Upper lobe of right lung (tissue), 1 donor: Measurements from ENCODE around the gene MCC. TPM values are rescaled to one million over a fixed set of nuclear protein-coding genes. Genes with fewer than 3 reads are reported as not detected.

Source experiments
- ATAC-seq: fragments of 200-7000 bp; cut with Tn5 transposase; one replicate; pipeline ENCODE4 v1.9.1; 2020; ENCODE audit warnings: mild to moderate bottlenecking, moderate library complexity
- DNase-seq: peaks from one replicate; pipeline ENCODE4 v3.0.0-alpha.2; 2020
- H3K27ac ChIP-seq: fragments of 200-600 bp; one replicate; pipeline ENCODE4 v1.8.0; 2022
- H3K27me3 ChIP-seq: fragments of 200-600 bp; one replicate; pipeline ENCODE4 v1.8.0; 2022; ENCODE audit warnings: mild to moderate bottlenecking
- H3K36me3 ChIP-seq: fragments of 200-600 bp; one replicate; pipeline ENCODE4 v1.8.0; 2022
- H3K4me1 ChIP-seq: fragments of 200-600 bp; one replicate; pipeline ENCODE4 v1.8.0; 2022
- H3K4me3 ChIP-seq: fragments of 200-600 bp; one replicate; pipeline ENCODE4 v1.8.0; 2022; ENCODE audit warnings: mild to moderate bottlenecking
- H3K9me3 ChIP-seq: fragments of 200-600 bp; one replicate; pipeline ENCODE4 v1.8.0; 2022
- intact Hi-C: fragments of 100-400 bp; cut with DNase I; formaldehyde crosslinking; loops from one replicate; pipeline ENCODE4 v1.11.0; 2022
- total RNA-seq: library from RNA; stranded (reverse); fragmentation: NEBNext Ultra II Directional; extraction: Animal tissue kit (Norgen Biotek cat#: 25700); gene quantifications from one replicate; pipeline ENCODE4 v1.2.1, GENCODE V29; 2021
- TF ChIP-seq, protein P1 (sequence below): fragments of 200-600 bp; IDR thresholded peaks from one replicate; pipeline ENCODE4 v1.8.0; 2022; ENCODE audit warnings: antibody characterized with exemption
- donor health status: DM: no; HTN: yes; CAD: no; lungs with severe emphysema.

Gene MCC
- total RNA-seq, 1 donor from 2014 or later: 18.6 TPM

DNA sequence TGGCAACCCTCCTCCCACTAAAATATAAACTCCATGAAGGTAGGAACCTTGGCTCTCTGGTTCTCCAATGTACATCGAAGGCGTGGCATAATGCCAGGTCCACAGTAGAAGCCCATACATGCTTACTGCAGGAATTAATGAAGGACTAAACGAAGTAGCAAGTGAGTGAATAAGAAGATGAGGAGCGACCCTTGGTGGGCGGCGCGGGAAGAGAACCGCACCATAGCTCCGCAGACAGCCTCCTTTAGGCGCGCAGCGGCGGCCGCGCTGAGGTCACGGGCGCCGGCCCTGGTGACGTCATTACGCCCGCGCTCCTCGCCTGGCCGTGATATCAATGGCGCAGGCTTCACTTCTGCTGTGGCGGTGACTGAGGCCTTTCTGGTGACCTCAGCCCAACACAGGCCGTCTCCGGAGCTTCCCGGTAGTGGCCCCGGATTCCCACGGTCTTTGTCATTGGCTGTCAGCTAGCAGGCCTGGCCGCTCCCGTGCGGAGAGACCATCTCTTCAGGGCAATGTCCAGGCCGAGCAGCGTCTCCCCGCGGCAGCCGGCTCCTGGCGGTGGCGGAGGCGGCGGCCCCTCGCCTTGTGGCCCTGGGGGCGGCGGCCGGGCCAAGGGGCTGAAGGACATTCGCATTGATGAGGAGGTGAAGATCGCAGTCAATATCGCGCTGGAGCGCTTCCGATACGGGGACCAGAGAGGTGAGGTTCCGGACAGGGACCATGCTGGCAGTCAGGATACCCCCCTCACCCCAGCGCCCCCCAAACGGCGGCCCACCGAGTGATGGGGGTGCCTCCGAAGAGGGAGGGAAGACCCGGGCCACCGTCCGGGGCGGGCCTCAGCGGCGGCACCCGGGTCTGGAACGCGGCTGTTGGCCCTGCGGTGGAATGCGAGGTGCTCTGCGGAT, 25.4 kb upstream of the MCC start, which contains the start of gene YTHDC2:
Gene YTHDC2, plus strand, starts transcription at position 311 of the 905 bp plus-strand sequence. Its CDS starts 202 bp downstream, at position 513.
- Histone ChIP-seq H3K27me3 (peaks cover 7% of the 10 kb centered on the region), H3K4me3 (peak within 1 kb of the TSS; percentile 97), H3K4me1 (peaks cover 5% of the 10 kb centered on the region), H3K9me3 (no peaks in the 10 kb centered on the region), H3K36me3 (peaks cover 8% of the 10 kb centered on the region), H3K27ac (peak within 1 kb of the TSS; percentile 96)
- DNase-seq (peak; percentile 95), ATAC-seq (peak; percentile 99)
- TF ChIP-seq, protein P1, sequence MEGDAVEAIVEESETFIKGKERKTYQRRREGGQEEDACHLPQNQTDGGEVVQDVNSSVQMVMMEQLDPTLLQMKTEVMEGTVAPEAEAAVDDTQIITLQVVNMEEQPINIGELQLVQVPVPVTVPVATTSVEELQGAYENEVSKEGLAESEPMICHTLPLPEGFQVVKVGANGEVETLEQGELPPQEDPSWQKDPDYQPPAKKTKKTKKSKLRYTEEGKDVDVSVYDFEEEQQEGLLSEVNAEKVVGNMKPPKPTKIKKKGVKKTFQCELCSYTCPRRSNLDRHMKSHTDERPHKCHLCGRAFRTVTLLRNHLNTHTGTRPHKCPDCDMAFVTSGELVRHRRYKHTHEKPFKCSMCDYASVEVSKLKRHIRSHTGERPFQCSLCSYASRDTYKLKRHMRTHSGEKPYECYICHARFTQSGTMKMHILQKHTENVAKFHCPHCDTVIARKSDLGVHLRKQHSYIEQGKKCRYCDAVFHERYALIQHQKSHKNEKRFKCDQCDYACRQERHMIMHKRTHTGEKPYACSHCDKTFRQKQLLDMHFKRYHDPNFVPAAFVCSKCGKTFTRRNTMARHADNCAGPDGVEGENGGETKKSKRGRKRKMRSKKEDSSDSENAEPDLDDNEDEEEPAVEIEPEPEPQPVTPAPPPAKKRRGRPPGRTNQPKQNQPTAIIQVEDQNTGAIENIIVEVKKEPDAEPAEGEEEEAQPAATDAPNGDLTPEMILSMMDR: peak; percentile 37
- intact Hi-C loops: no loop called here

DNA sequence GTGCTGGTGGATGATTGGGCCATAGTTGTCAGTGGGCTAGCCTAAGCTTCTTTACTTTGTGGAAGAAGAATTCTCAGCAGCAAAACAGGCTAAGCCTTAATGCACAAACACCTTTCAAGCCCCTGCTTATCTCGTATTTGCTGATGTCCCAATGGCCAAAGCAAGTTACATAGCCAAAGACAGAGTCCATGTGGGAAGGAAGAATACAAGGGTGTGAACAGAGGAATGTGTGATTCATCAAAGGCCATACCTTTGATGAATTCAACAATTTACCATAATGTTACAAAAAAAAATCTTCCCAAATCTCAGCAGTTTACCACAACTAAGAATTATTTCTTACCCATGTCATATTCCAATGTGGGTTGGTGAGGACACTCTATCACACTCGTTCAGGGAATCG, 24.1 kb upstream of the MCC start:
- Histone ChIP-seq H3K27me3 (peaks cover 7% of the 10 kb centered on the region), H3K4me3 (no peak overlapping the region), H3K9me3 (no peaks in the 10 kb centered on the region), H3K36me3 (peaks cover 8% of the 10 kb centered on the region), H3K27ac (no peak overlapping the region), H3K4me1 (peaks cover 5% of the 10 kb centered on the region)
- DNase-seq (no peak), ATAC-seq (no peak)
- intact Hi-C loops: no loop called here
- TF ChIP-seq, protein P1: no peak

DNA sequence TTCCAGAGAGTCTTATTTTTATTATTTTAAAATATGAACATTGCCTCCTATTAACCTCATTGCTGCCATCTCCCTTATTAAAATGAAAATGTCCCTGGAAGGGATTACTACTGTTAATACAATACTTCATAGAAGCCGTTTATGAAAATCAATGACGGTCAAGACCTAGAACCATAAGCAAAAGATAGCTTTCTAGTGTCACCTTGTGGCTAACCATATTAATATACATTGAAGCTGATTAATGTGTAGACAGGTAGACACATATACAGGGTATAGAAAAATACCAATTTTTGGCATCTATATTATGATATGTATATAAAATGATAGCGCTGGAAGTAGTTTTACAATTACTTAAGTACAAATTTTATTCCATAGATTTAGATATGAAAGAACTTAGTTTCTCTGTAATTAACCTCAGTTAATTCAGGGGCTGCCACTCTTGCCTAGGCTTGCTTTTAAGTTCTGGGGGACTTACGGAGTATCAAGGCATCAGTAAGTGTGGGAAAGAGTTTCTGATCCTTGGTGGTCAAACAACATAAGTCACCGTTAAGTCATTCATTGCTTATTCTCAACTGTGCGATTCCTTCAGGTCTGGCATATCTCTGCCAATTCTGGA, 22.7 kb upstream of the MCC start:
- peaks cover 5% of the 10 kb centered on the region for H3K4me1 ChIP-seq
- H3K4me3 ChIP-seq: no peak overlapping the region
- no peaks in the 10 kb centered on the region for H3K36me3 ChIP-seq
- no peaks in the 10 kb centered on the region for H3K9me3 ChIP-seq
- intact Hi-C loops: no loop called here
- ATAC-seq (no peak), DNase-seq (no peak)
- TF ChIP-seq, protein P1: peak; percentile 30
- no peak overlapping the region for H3K27ac ChIP-seq
- H3K27me3 ChIP-seq: peaks cover 9% of the 10 kb centered on the region

DNA sequence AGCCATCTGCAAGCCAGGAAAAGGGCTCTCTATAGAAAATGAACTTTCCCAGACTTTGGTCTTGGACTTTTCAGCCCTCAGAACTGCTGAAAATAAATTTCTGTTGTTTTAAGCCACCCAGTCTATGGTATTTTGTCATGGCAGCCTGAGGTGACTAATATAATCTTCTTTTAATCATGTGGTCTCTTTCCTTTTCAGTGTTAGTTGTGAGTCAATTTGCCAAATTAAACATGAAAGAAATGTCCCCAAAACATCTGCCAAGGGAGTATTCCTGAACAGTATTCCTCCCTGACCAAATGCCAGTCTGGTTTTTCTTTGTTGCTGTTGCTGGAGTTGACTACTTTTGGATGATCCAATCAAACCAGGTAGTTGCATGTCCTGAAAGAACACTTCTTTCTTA, 20.5 kb upstream of the MCC start:
- intact Hi-C loops: no loop called here
- ATAC-seq: no peak
- TF ChIP-seq, protein P1: no peak

DNA sequence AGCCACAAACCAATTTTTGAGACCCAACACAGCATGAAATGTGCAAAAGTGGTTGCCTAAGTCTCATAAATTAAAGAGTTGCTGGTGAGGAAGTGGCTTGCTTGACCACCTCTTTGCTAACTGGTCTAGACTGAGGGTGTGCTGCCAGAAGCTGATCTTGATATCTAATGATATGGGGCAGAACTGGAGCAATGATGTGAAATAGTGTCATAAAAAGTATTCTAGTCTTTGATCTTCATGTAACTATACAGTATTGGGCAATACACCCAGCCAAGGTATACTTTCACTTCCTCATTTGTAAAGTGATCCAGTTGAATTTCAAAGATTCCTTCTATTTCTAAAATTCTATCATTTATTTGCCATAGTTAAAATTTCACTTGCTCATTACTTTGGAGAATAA, 19.3 kb upstream of the MCC start:
- Histone ChIP-seq H3K4me3 (no peak overlapping the region), H3K4me1 (no peaks in the 10 kb centered on the region), H3K27ac (no peak overlapping the region), H3K27me3 (peaks cover 17% of the 10 kb centered on the region), H3K36me3 (no peaks in the 10 kb centered on the region), H3K9me3 (no peaks in the 10 kb centered on the region)
- DNase-seq: no peak
- TF ChIP-seq, protein P1: no peak
- intact Hi-C loops: no loop called here
- no peak for ATAC-seq

More for the DNA sequence above, 20.5 kb upstream of the MCC start:
- Histone ChIP-seq H3K4me3 (no peak overlapping the region), H3K27ac (no peak overlapping the region), H3K27me3 (peaks cover 17% of the 10 kb centered on the region), H3K36me3 (no peaks in the 10 kb centered on the region), H3K4me1 (no peaks in the 10 kb centered on the region), H3K9me3 (no peaks in the 10 kb centered on the region)
- no peak for DNase-seq
